Kidney epithelial cell (primary cell): ENCODE results near the gene RPN1. TPM values are rescaled to one million over a fixed set of nuclear protein-coding genes. Genes with fewer than 3 reads are reported as not detected.

Experiments
- DNase-seq: peaks from one replicate; pipeline ENCODE4 v3.0.0-alpha.2; 2010; ENCODE audit warnings: low read depth
- H3K27me3 ChIP-seq: 2 replicates; pipeline ENCODE4 v1.6.0; 2011; ENCODE audit warnings: low read length; ENCODE audit not compliant: control insufficient read depth, insufficient read depth
- H3K36me3 ChIP-seq: 2 replicates; pipeline ENCODE4 v1.5.1; 2011; ENCODE audit warnings: low read length; ENCODE audit not compliant: control insufficient read depth, insufficient read depth
- H3K4me3 ChIP-seq: 2 replicates; pipeline ENCODE4 v1.5.1; 2011; ENCODE audit warnings: low read depth, mild to moderate bottlenecking, control low read depth, low read length
- CTCF ChIP-seq: IDR thresholded peaks from 2 replicates; pipeline ENCODE4 v1.5.1; 2011; ENCODE audit warnings: mild to moderate bottlenecking, moderate library complexity, low read length, control low read depth, inconsistent platforms; ENCODE audit not compliant: insufficient read depth, poor library complexity, severe bottlenecking
- total RNA-seq: library from RNA; depleted of rRNA; stranded (reverse); fragments of >200 nt; gene quantifications from 2 replicates; pipeline ENCODE4 v1.2.3, GENCODE V29; 2015

Gene RPN1
- 348 and 362 TPM in 2 replicates for total RNA-seq

DNA sequence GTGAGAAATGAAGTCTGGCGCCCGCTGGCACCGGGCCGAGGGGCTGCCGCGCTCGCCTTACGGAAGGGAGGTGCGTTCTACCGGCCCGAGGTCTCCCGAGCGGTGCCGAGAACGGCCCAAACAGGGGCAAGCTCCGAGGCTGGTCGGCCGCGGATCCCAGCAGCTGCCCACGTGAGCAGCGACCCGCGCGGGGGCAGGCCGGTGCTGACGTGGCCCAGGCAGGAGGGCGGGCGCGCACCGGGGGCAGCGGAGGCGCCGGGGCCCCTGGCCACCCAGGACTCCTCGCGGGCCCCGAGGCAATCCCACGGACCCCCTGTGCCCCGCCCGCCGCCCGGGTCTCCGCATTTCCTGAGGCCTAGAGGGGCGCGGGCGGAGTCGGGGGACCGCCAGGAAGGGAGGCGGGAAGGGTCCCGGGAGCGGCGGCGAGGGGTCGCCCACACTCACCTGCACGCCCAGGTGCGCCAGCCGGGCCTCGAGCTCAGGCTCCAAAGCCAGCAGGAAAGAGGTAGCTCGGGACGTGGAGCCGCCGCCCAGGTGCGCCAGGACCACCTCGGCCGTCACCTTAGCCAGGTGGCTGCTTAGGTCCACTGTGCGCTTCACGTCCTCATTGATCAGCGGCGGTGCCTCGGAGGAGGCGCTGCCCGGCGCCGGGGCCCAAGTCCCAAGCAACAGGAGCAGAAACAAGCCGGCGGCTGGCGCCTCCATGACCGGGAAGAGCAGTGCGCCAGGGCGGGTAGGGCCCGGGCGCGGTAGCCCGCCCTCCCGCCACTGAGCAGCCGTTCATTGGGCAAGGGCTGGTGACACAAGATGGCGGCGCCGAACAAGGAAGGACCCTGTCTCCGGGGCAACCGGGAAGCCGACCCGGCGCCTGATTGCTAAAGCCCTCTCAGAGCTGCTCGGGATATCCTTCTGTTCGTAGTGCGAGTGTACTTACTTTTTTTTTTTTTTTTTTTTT, at the start of gene RPN1:
RPN1 (minus strand) TSS at position 723 of the 955 bp plus-strand sequence; CDS start at position 705, 18 bp downstream.
- no peaks in the 10 kb centered on the region for H3K27me3 ChIP-seq
- H3K36me3 ChIP-seq: no peaks in the 10 kb centered on the region
- DNase-seq: peak; percentile 70
- TF ChIP-seq CTCF: no peak
- H3K4me3 ChIP-seq: peak within 1 kb of the TSS; percentile 73

- TF ChIP-seq CTCF: no peak
- H3K36me3 ChIP-seq: no peaks in the 10 kb centered on the region
- H3K27me3 ChIP-seq: no peaks in the 10 kb centered on the region
- H3K4me3 ChIP-seq: peak overlapping the region; percentile 55
- no peak for DNase-seq
These were observed 47.8 kb upstream of the RPN1 start for GRCh38 chr3:128698211-128699047.

- TF ChIP-seq CTCF: no peak
- Histone ChIP-seq H3K36me3 (no peaks in the 10 kb centered on the region), H3K4me3 (no peak overlapping the region), H3K27me3 (no peaks in the 10 kb centered on the region)
- DNase-seq: no peak
These were observed 46.7 kb upstream of the RPN1 start for GRCh38 chr3:128697341-128697740.

DNA sequence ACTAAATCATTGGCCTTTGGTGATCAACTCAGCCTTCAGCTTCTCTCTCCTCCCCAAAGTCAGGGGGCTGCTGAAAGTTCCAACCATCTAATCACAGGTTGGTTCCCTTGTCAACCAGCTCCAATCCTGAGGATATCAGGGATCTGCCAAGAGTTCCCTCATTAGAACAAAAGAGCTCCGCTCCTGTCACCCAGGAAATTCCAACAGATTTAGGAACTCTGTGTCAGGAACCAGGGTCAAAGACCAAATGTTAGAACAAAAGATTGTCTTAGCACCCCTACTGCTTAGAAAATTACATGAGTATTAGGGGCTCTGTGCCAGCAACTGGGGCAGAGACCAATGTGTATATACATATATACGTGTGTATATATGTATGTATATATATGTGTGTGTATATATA, 43.1 kb upstream of the RPN1 start:
- Histone ChIP-seq H3K27me3 (no peaks in the 10 kb centered on the region), H3K36me3 (no peaks in the 10 kb centered on the region), H3K4me3 (no peak overlapping the region)
- no peak for DNase-seq
- no peak for TF ChIP-seq CTCF

DNA sequence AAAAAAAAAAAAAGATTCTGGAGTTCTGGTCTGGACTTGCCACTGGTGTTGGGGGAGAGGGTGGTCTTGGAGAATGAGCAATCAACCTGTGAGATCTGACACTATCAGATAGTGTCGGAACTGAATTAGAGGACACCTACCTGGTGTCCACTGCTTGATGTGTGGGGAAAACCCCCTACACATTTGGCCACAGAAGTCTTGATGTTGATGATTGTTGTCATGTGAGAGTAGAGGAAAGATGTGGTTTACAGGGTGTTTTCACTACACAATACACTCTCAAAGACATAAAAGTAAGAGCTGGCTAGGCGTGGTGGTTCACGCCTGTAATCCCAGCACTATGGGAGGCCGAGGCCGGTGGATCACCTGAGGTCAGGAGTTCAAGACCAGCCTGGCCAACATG, 38.4 kb upstream of the RPN1 start:
- no peak for DNase-seq
- Histone ChIP-seq H3K27me3 (no peaks in the 10 kb centered on the region), H3K4me3 (no peak overlapping the region), H3K36me3 (no peaks in the 10 kb centered on the region)
- TF ChIP-seq CTCF: no peak
